ENCODE data around the gene DNAH9.

Gene DNAH9

DNA sequence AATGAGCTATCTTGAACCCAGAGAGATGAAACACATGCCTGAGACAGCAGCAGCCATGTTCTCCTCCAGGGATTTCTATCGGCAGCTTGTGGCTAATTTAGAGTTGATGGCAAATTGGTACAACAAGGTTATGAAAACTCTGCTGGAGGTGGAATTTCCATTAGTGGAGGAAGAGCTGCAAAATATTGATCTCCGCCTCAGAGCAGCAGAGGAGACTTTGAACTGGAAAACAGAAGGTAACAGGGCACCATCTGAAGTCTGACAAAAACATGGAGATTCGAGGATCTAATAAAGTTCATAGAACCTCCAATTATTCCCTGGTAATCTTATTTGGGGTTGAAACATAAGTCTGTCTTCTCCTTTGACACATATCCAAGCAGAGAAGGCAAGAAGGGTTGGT lies 52.8 kb downstream of the DNAH9 start:
- no peak for DNase-seq (ENCODE audit: low read depth)

- DNase-seq (ENCODE audit: low read depth): no peak
Observed at GRCh38 chr17:11668618-11669017, 70.3 kb downstream of the DNAH9 start.

GRCh38 chr17:11671126-11671525 lies 72.9 kb downstream of the DNAH9 start:
- no peak for DNase-seq (ENCODE audit: low read depth)

- DNase-seq (ENCODE audit: low read depth): no peak
Observed at GRCh38 chr17:11682646-11683045, 84.4 kb downstream of the DNAH9 start.

- DNase-seq (ENCODE audit: low read depth): no peak
Observed at GRCh38 chr17:11690681-11691080, 92.4 kb downstream of the DNAH9 start.

DNA sequence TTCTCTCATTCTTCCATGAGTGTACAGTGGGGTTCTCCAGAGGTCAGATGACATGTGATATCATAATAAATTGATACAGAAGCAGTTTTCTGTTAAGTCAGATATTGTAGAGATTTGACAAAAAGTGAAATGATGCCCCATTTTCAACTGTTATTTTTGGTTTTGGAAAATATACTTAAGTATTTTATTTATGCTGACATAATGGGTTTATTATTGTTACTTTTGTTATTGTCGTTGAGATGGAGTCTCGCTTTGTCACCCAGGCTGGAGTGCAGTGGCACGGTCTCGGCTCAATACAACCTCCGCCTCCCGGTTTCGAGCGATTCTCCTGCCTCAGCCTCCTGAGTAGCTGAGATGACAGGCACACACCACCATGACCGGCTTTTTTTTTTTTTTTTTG lies 94.4 kb downstream of the DNAH9 start:
- DNase-seq (ENCODE audit: low read depth): no peak

- DNase-seq (ENCODE audit: low read depth): no peak
Observed at GRCh38 chr17:11693284-11693683, 95.0 kb downstream of the DNAH9 start.

DNA sequence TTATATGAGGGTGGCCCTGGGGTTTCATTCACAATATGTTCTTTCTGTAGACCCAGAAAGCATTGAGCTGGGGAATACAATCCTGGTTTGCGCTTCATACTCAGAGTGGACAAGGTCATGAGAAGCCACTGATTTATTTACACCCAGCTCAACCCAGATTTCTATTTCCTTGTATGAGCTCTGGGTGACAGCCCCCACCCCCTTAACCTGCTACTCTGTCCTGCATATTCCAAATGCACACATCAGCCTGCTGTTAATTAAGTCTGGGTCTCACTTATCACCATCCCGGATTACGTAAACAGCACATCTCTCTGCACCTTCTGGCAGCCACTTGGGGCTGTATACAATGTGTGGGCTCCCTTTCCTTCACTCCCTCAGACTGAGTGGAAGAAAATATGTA lies 102.4 kb downstream of the DNAH9 start:
- DNase-seq (ENCODE audit: low read depth): no peak

DNA sequence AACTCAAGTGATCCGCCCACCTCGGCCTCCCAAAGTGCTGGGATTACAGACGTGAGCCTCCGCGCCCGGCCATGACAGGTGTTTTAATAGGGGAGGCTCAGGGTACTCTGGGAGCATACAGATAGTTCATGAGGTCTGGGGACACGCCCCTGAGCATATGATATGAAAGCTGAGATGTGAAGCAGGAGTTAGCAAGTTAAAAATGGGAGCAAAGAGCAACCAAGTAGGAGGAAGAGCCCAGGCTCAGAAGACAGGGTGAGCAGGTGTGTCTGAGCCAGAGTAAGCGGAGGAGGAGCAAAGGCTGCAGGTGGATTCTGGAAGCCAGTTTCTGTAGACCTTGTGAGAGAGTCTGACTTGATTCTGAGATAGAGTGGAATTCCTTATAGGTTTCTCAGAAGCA lies 103.6 kb downstream of the DNAH9 start:
- DNase-seq (ENCODE audit: low read depth): no peak

- DNase-seq (ENCODE audit: low read depth): no peak
Observed at GRCh38 chr17:11704041-11704440, 105.8 kb downstream of the DNAH9 start.

GRCh38 chr17:11705111-11705510 lies 106.8 kb downstream of the DNAH9 start:
- DNase-seq (ENCODE audit: low read depth): no peak

GRCh38 chr17:11707586-11707985 lies 109.3 kb downstream of the DNAH9 start:
- no peak for DNase-seq (ENCODE audit: low read depth)

DNA sequence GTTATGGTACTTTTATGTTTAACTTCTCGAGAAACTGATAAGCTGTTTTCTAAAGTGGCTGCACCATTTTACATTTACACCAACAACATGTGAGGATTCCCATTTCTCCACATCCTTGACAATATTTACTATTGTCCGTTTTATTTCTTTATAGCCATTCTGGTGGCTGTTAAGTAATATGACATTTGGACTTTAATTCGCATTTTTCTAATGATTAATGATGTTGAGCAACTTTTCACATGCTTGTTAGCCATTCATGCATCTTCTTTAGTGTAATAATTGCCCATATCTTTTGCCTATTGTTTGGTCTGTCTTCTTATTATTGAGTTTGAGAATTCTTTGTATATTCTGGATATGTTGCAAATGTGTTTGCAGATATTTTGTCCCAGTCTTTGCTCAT lies 114.2 kb downstream of the DNAH9 start:
- no peak for DNase-seq (ENCODE audit: low read depth)

GRCh38 chr17:11719203-11719602 lies 120.9 kb downstream of the DNAH9 start:
- no peak for DNase-seq (ENCODE audit: low read depth)

DNA sequence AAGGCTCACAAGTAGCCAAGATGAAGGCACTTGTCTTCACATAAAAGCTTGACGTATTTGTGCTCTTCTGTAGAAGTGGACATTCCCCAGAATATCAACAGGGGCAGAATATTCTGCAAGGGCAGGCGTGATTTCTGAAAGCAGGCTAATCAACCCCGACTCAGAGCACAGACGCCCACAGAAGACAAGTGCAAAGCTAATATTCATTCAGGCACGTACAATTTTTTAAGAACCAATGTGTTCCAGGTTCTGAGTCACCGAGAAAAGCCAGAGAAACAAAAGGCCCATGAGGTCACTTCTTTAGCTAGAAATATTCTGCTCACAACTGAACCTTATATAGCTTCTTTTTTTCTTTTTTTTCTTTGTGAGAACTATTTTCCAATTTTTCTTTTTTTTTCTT lies 121.6 kb downstream of the DNAH9 start:
- no peak for DNase-seq (ENCODE audit: low read depth)

DNA sequence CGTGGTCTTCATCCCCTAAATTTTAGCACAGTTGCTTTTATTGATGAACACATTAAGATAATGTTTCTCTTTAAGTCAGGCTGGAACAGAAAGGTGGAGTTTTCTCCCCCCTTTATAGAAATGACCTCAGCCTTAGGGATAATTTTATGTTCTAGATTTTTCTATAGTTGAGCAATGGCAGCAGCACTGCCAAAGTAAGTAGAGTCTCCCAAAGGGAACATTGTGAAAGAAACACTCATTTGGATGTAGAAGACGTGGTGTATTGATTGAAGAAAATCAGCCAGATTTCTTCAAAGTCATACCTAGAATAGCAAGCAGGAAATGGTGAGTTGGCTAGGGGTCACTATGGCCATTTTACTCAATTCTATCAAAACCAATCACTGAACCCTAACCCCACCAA lies 122.5 kb downstream of the DNAH9 start:
- no peak for DNase-seq (ENCODE audit: low read depth)

- no peak for DNase-seq (ENCODE audit: low read depth)
Observed at GRCh38 chr17:11730747-11731146, 132.5 kb downstream of the DNAH9 start.

GRCh38 chr17:11736613-11737312 lies 138.5 kb downstream of the DNAH9 start:
- no peak for DNase-seq (ENCODE audit: low read depth)

- no peak for DNase-seq (ENCODE audit: low read depth)
Observed at GRCh38 chr17:11737313-11737679, 139.0 kb downstream of the DNAH9 start.

DNA sequence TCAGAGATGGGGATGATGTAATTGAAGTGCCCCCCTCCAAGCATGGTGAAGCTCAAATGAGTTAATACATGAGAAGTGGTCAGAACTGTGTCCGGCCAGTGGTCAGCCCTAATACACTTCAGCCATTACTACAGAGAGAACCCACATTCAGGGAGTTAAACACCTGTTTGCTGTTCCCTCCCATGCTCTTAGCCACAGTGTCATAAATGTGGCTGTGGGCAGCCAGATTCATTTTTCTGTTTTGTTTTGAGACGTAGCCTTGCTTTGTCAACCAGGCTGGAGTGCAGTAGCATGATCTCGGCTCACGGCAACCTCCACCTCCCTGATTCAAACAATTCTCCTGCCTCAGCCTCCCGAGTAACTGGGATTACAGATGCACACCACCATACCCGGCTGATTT lies 139.9 kb downstream of the DNAH9 start:
- no peak for DNase-seq (ENCODE audit: low read depth)

GRCh38 chr17:11739351-11739750 lies 141.1 kb downstream of the DNAH9 start:
- no peak for DNase-seq (ENCODE audit: low read depth)

GRCh38 chr17:11739848-11740247 lies 141.6 kb downstream of the DNAH9 start:
- no peak for DNase-seq (ENCODE audit: low read depth)

GRCh38 chr17:11742886-11743285 lies 144.6 kb downstream of the DNAH9 start:
- DNase-seq (ENCODE audit: low read depth): no peak

- DNase-seq (ENCODE audit: low read depth): no peak
Observed at GRCh38 chr17:11744696-11745095, 146.4 kb downstream of the DNAH9 start.

DNA sequence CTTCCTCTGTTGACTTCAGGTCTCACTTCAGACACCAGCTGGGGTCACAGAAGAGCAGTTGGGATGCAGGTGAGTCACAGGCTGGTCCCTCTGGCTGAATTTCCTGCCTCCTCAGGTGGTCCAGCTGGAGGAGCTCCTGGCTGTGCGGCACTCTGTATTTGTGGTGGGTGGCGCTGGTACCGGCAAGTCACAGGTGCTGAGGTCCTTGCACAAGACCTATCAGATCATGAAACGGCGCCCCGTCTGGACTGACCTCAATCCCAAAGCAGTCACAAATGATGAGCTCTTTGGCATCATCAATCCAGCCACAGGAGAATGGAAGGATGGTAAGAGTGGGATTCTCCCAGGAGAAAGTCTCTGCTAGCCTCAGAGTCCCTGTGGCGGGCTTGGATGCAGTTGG lies 149.2 kb downstream of the DNAH9 start:
- no peak for DNase-seq (ENCODE audit: low read depth)

All from GM04504 (cell line).